ENCODE results near the gene RACGAP1. TPM values are rescaled to one million over a fixed set of nuclear protein-coding genes. Genes with fewer than 3 reads are reported as not detected.

The RACGAP1 gene
- total RNA-seq, 1 experiment from 2014 or later, result 78.6 TPM

DNA sequence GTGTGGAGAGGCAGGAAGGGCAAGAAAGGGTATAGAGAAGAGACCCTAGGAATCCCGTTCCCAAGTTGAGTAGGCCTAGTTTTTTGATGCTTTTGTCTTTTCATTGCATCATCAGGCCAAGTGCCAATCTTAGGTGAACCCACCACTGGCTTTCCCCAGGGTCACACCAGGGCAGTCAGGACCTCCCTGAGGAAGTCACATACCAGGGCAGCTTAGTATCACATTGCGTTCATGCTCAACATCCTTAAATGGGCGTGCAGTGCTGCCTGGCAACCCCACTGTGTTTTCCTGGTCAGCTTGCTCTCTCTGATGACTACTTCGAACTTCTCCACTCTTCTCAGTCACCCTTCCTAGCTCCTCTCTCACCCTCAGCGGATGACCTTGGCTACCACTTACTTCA is 41.1 kb upstream of the RACGAP1 start:
- peak; percentile 62 for DNase-seq
- no peaks in the 10 kb centered on the region for H3K9me2 ChIP-seq (replicated peaks; ENCODE audit: insufficient read depth, low read length)
- peak overlapping the region; percentile 21 for H3K27ac ChIP-seq (ENCODE audit: low read length)
- no peak overlapping the region for H3K4me2 ChIP-seq (ENCODE audit: low read depth, low read length, poor library complexity, severe bottlenecking)
- H3K4me1 ChIP-seq (ENCODE audit: low read length), result peaks cover 39% of the 10 kb centered on the region
- peaks cover 8% of the 10 kb centered on the region; the same call in 1 of the 2 replicates for H3K36me3 ChIP-seq (ENCODE audit: insufficient read depth, low read length)
- no peak overlapping the region for H3K4me3 ChIP-seq (ENCODE audit: low read length)
- H3K9me3 ChIP-seq (ENCODE audit: low read length), result no peaks in the 10 kb centered on the region
- H3K9ac ChIP-seq (ENCODE audit: low read length), result no peak overlapping the region
- H2AFZ ChIP-seq (ENCODE audit: low read length), result no peak overlapping the region
- H3K27me3 ChIP-seq (ENCODE audit: low read length), result no peaks in the 10 kb centered on the region
- no peaks in the 10 kb centered on the region for H4K20me1 ChIP-seq (ENCODE audit: insufficient read depth, low read depth, low read length)
- H3K79me2 ChIP-seq (ENCODE audit: low read length), result no peaks in the 10 kb centered on the region; the same call in 1 of the 2 replicates

DNA sequence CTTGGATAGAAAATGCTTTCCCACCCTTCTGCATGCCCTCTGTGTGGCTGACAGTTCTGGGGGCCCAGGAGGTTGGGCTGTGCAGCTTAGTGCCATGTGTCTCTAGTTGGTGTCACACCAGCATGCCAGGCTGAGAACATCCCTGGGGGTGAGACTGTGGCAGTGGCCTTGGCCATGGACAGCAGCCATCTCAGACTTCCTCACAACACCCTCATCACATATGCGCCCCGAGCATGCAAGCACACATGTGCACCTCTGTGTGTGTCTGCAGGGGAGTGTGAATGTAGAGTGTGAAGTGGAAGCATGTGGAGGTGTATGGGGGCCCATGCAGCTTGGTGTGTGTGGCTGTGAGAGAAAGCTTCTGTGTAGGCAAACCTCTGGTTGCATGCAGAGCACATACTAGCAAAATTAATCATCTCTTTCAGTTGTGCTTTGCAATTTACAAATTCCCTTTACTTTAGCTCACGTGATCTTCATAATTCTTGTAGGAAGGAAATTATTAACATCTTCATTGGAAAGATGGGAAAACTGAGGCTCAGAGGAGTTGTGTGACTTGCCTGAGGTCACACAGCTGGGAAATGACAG is 40.5 kb upstream of the RACGAP1 start:
- peaks cover 8% of the 10 kb centered on the region; the same call in 1 of the 2 replicates for H3K36me3 ChIP-seq (ENCODE audit: insufficient read depth, low read length)
- no peaks in the 10 kb centered on the region for H3K27me3 ChIP-seq (ENCODE audit: low read length)
- no peaks in the 10 kb centered on the region for H3K9me2 ChIP-seq (replicated peaks; ENCODE audit: insufficient read depth, low read length)
- no peaks in the 10 kb centered on the region for H4K20me1 ChIP-seq (ENCODE audit: insufficient read depth, low read depth, low read length)
- no peak for DNase-seq
- H2AFZ ChIP-seq (ENCODE audit: low read length), result no peak overlapping the region
- H3K4me1 ChIP-seq (ENCODE audit: low read length), result peaks cover 36% of the 10 kb centered on the region
- H3K9me3 ChIP-seq (ENCODE audit: low read length), result no peaks in the 10 kb centered on the region
- no peak overlapping the region for H3K4me2 ChIP-seq (ENCODE audit: low read depth, low read length, poor library complexity, severe bottlenecking)
- H3K79me2 ChIP-seq (ENCODE audit: low read length), result no peaks in the 10 kb centered on the region; the same call in 1 of the 2 replicates
- H3K27ac ChIP-seq (ENCODE audit: low read length), result peak overlapping the region; percentile 21
- no peak overlapping the region for H3K4me3 ChIP-seq (ENCODE audit: low read length)
- H3K9ac ChIP-seq (ENCODE audit: low read length), result no peak overlapping the region

DNA sequence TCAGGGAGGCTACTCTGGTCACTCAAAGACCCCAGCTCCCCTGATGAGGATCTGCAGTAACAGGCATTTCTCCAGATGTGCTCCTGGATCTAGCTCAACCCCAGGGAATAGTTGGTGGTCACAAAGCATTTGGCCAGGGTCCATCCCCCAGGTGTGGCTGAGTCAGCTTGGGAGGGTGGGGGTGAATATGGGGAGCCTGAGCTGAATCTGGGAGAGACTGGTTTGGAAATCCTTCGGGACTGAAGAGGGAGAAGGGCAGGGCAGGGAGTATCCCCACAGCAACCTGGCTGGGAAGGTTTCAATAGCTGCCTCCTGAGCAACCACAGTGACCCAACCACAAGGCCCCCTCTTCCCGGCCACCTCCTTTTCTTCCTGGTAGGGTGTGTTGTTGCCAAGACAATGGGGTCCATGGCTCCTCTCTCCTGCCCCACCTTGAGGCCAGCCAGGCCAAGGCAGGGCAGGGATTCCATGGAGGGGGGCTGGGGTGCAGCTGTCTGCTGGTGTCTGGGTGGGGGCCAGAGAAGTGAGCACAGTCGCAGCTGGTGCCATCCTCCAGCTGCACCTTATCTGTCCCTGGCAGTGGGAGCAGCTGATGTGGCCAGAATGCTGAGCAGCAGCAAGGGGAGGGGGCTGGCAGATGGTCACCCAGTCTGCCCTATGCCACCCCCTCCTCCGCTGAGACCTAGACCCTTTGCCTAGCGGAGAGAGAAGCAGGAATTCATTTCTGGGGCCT is 37.6 kb upstream of the RACGAP1 start:
- H3K4me2 ChIP-seq (ENCODE audit: low read depth, low read length, poor library complexity, severe bottlenecking), result no peak overlapping the region
- no peak overlapping the region for H3K4me3 ChIP-seq (ENCODE audit: low read length)
- peaks cover 40% of the 10 kb centered on the region for H3K4me1 ChIP-seq (ENCODE audit: low read length)
- no peak for DNase-seq
- no peaks in the 10 kb centered on the region for H3K27me3 ChIP-seq (ENCODE audit: low read length)
- no peak overlapping the region for H2AFZ ChIP-seq (ENCODE audit: low read length)
- no peak overlapping the region for H3K27ac ChIP-seq (ENCODE audit: low read length)
- no peaks in the 10 kb centered on the region for H3K9me2 ChIP-seq (replicated peaks; ENCODE audit: insufficient read depth, low read length)
- H3K9me3 ChIP-seq (ENCODE audit: low read length), result no peaks in the 10 kb centered on the region
- no peaks in the 10 kb centered on the region for H3K79me2 ChIP-seq (ENCODE audit: low read length)
- no peaks in the 10 kb centered on the region for H4K20me1 ChIP-seq (ENCODE audit: insufficient read depth, low read depth, low read length)
- no peak overlapping the region for H3K9ac ChIP-seq (ENCODE audit: low read length)
- no peaks in the 10 kb centered on the region for H3K36me3 ChIP-seq (ENCODE audit: insufficient read depth, low read length)

DNA sequence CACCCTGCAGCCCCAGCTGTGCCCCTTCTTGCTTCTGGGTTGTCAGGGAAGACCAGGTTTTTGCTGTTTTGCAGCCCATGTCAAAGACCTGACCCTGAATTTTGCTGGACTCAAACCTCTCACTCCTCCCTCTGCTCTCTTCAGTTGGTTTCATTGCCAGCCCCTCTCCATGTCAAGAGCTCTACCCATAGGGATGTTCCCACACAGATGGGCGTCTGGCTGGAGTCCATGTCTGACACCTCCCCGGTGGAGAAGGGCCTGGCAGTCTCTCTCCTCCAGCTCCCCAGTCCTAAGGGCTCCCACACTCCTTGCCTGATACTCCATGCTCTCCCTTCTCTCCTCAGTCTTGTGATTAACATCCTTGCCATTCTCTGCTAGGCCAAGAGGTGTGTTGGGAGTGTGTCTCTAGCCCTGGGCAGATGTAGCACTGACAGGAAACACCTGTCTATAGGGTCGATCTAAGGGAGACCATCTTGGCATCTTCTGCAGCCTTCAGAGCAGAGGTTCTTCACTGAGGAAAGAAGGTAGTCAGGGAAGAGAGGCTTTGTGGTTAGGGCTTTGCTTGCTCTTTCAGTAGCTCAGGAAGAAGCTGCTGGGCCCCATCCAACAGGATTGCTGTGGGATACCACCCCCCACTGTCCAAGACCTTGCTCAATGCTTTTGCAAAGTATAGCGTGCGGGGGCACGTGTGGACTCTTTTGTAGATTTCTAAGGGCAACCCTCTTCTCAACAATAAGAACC is 36.8 kb upstream of the RACGAP1 start:
- Histone ChIP-seq H3K9ac (ENCODE audit: low read length) (no peak overlapping the region), H3K9me3 (ENCODE audit: low read length) (no peaks in the 10 kb centered on the region), H3K4me3 (ENCODE audit: low read length) (no peak overlapping the region), H3K4me2 (ENCODE audit: low read depth, low read length, poor library complexity, severe bottlenecking) (no peak overlapping the region), H3K27ac (ENCODE audit: low read length) (no peak overlapping the region), H3K27me3 (ENCODE audit: low read length) (no peaks in the 10 kb centered on the region), H3K4me1 (ENCODE audit: low read length) (peaks cover 42% of the 10 kb centered on the region), H3K9me2 (replicated peaks; ENCODE audit: insufficient read depth, low read length) (no peaks in the 10 kb centered on the region), H3K79me2 (ENCODE audit: low read length) (no peaks in the 10 kb centered on the region), H4K20me1 (ENCODE audit: insufficient read depth, low read depth, low read length) (no peaks in the 10 kb centered on the region), H2AFZ (ENCODE audit: low read length) (no peak overlapping the region), H3K36me3 (ENCODE audit: insufficient read depth, low read length) (no peaks in the 10 kb centered on the region)
- DNase-seq, result no peak

DNA sequence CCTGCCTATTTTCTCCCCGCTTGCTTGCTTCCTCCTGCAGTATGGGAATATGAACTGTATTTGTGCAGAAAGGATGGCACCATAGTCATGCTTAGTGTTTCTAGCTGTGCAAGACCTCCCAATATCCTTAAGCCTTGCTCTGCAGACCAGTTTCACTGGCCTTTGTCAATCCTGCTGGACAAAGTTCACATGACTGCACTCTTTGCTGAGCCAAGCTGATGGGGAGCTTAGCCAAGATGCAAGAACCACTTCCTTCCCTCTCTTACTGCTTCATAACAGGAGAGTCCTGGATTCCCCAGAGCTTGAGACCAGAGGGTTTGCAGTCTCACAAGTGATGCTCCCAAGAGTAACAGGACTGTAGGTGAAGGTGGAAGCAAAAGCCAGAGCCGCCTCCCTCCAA is 35.9 kb upstream of the RACGAP1 start:
- H3K79me2 ChIP-seq (ENCODE audit: low read length), result no peaks in the 10 kb centered on the region
- H3K36me3 ChIP-seq (ENCODE audit: insufficient read depth, low read length), result no peaks in the 10 kb centered on the region
- H3K27me3 ChIP-seq (ENCODE audit: low read length), result no peaks in the 10 kb centered on the region
- no peak overlapping the region for H3K9ac ChIP-seq (ENCODE audit: low read length)
- H3K4me2 ChIP-seq (ENCODE audit: low read depth, low read length, poor library complexity, severe bottlenecking), result no peak overlapping the region
- no peak overlapping the region for H2AFZ ChIP-seq (ENCODE audit: low read length)
- H3K4me1 ChIP-seq (ENCODE audit: low read length), result peaks cover 42% of the 10 kb centered on the region
- no peaks in the 10 kb centered on the region for H3K9me2 ChIP-seq (replicated peaks; ENCODE audit: insufficient read depth, low read length)
- H3K4me3 ChIP-seq (ENCODE audit: low read length), result no peak overlapping the region
- no peak overlapping the region for H3K27ac ChIP-seq (ENCODE audit: low read length)
- DNase-seq, result no peak
- H3K9me3 ChIP-seq (ENCODE audit: low read length), result no peaks in the 10 kb centered on the region
- no peaks in the 10 kb centered on the region for H4K20me1 ChIP-seq (ENCODE audit: insufficient read depth, low read depth, low read length)

DNA sequence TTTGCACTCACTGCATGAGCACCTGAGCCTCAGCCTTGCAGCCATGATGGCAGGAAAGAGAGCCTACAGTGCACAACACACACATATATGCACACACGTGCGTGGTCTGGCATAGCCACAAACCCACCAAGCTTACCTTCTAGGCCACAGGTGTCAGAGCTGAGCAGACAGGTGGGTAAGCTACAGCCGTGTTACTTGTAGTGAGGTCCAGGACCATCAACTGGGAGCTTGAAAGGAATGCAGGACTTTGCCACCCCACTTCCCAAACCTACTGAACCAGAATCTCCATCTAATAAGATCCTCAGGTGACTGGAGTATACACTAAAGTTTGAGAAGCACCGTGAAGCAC is 34.8 kb upstream of the RACGAP1 start:
- Histone ChIP-seq H3K9me3 (ENCODE audit: low read length) (no peaks in the 10 kb centered on the region), H3K36me3 (ENCODE audit: insufficient read depth, low read length) (no peaks in the 10 kb centered on the region), H3K4me3 (ENCODE audit: low read length) (no peak overlapping the region), H3K27ac (ENCODE audit: low read length) (no peak overlapping the region), H2AFZ (ENCODE audit: low read length) (no peak overlapping the region), H3K27me3 (ENCODE audit: low read length) (no peaks in the 10 kb centered on the region), H3K9me2 (replicated peaks; ENCODE audit: insufficient read depth, low read length) (no peaks in the 10 kb centered on the region), H4K20me1 (ENCODE audit: insufficient read depth, low read depth, low read length) (no peaks in the 10 kb centered on the region), H3K79me2 (ENCODE audit: low read length) (no peaks in the 10 kb centered on the region), H3K9ac (ENCODE audit: low read length) (no peak overlapping the region), H3K4me1 (ENCODE audit: low read length) (peaks cover 39% of the 10 kb centered on the region), H3K4me2 (ENCODE audit: low read depth, low read length, poor library complexity, severe bottlenecking) (no peak overlapping the region)
- DNase-seq, result no peak

DNA sequence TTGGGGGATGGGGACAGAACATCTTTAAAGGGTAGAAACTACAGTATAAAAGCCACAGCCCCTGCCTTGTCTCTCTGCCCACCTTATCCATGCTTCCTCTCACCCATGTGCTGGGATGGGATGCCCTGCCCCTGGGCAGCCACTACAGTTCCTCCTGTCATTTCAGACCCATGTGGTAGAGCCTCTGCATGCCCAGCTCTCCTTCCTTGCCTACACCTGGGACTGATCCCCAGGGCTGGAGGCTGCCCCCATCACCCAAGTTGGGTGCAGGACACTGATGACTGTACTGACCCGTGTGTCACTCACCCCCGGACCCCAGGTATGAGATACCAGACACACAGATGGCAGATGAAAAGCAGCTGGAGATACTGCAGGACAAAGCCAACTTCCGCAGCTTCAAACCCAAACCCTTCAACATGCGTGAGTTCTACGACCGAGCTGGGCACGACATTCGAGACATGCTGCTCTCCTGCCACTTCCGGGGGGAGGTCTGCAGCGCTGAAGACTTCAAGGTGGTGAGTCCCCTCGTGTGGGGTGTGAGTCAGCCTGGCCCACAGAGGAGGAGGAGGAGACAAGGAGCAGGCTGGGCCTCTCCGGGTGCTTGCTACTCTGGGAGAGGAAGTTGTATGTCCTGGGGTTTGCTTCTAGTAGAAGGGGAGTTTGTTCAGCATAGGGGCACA is 34.3 kb upstream of the RACGAP1 start:
- H3K4me3 ChIP-seq (ENCODE audit: low read length), result no peak overlapping the region
- no peak overlapping the region for H3K27ac ChIP-seq (ENCODE audit: low read length)
- H3K9me3 ChIP-seq (ENCODE audit: low read length), result no peaks in the 10 kb centered on the region
- peaks cover 37% of the 10 kb centered on the region for H3K4me1 ChIP-seq (ENCODE audit: low read length)
- H3K4me2 ChIP-seq (ENCODE audit: low read depth, low read length, poor library complexity, severe bottlenecking), result no peak overlapping the region
- H3K9me2 ChIP-seq (replicated peaks; ENCODE audit: insufficient read depth, low read length), result no peaks in the 10 kb centered on the region
- no peaks in the 10 kb centered on the region for H3K79me2 ChIP-seq (ENCODE audit: low read length)
- no peaks in the 10 kb centered on the region for H4K20me1 ChIP-seq (ENCODE audit: insufficient read depth, low read depth, low read length)
- DNase-seq, result no peak
- H2AFZ ChIP-seq (ENCODE audit: low read length), result no peak overlapping the region
- H3K27me3 ChIP-seq (ENCODE audit: low read length), result no peaks in the 10 kb centered on the region
- no peaks in the 10 kb centered on the region for H3K36me3 ChIP-seq (ENCODE audit: insufficient read depth, low read length)
- H3K9ac ChIP-seq (ENCODE audit: low read length), result no peak overlapping the region

Data from Karpas-422 (cell line).